Esophagus squamous epithelium (tissue), 5 donors: ENCODE results near the gene DUS2. TPM values are rescaled to one million over a fixed set of nuclear protein-coding genes. Genes with fewer than 3 reads are reported as not detected.

Experiments used
- DNase-seq: peaks from one replicate; lab custom pipeline; 2025; lab: John Stamatoyannopoulos, UW
- H3K27ac ChIP-seq, 4 donors: fragments of 200-600 bp; sonication (generic); one replicate each; pipeline ENCODE4 v1.5.1; 2016 to 2019; ENCODE audit warnings: mild to moderate bottlenecking in 1 of 4
- H3K27me3 ChIP-seq, 4 donors: fragments of 200-600 bp; sonication (generic); 1 replicate in 3 of 4; 2 replicates in 1 of 4; pipeline versions ENCODE4 v1.5.1 to v1.6.0; 2017 to 2021; ENCODE audit warnings: antibody characterized with exemption in 1 of 4
- H3K36me3 ChIP-seq, 3 donors: fragments of 200-600 bp; sonication (generic); one replicate each; pipeline ENCODE4 v1.5.1; 2016 to 2019
- H3K4me1 ChIP-seq, 3 donors: fragments of 200-600 bp; sonication (generic); one replicate each; pipeline ENCODE4 v1.5.1; 2017 to 2019
- H3K4me3 ChIP-seq, 4 donors: fragments of 200-600 bp; sonication (generic); 1 replicate in 3 of 4; 2 replicates in 1 of 4; pipeline ENCODE4 v1.5.1; 2016 to 2019; ENCODE audit warnings: mild to moderate bottlenecking in 2 of 4, moderate library complexity in 1 of 4
- H3K9me3 ChIP-seq, 3 donors: fragments of 200-600 bp; sonication (generic); one replicate each; pipeline ENCODE4 v1.5.1; 2016 to 2019
- POLR2A ChIP-seq, 4 donors: fragments of 450-650 bp; IDR thresholded peaks; one replicate each; pipeline ENCODE4 v1.6.1; 2017; ENCODE audit warnings: antibody characterized with exemption in 4 of 4, mild to moderate bottlenecking in 4 of 4, moderate library complexity in 3 of 4
- WGBS, 2 donors: methylation state at CpG; one replicate each; pipeline ENCODE4 v1.1.5; 2018; 5-methylcytosine and 5-hydroxymethylcytosine counted together
- intact Hi-C: fragments of 100-400 bp; cut with DNase I; formaldehyde crosslinking; loops from one replicate; pipeline ENCODE4 v1.15.0; 2022
- total RNA-seq, 4 donors: library from RNA; depleted of rRNA; stranded (reverse); fragments of >200 nt; gene quantifications; one replicate each; pipeline ENCODE4 v1.1.0, GENCODE V29; 2016
- TF ChIP-seq, protein P1 (sequence below), 6 experiments: fragments of 450-650 bp in 4 of 6; fragments of 200-600 bp in 2 of 6; sonication (generic) in 2 of 6; IDR thresholded peaks; one replicate each; pipeline ENCODE4 v1.5.1; 2016 to 2019; ENCODE audit warnings: antibody characterized with exemption in 6 of 6, mild to moderate bottlenecking in 4 of 6, moderate library complexity in 4 of 6
- donor health status: DM: yes; HTN: yes; CAD: no.

The DUS2 gene
- 10 to 100 TPM in 3 of 4 donors, 1 to 10 TPM in 1; 9.9 to 26.1 (median 14.7) TPM for total RNA-seq

DNA sequence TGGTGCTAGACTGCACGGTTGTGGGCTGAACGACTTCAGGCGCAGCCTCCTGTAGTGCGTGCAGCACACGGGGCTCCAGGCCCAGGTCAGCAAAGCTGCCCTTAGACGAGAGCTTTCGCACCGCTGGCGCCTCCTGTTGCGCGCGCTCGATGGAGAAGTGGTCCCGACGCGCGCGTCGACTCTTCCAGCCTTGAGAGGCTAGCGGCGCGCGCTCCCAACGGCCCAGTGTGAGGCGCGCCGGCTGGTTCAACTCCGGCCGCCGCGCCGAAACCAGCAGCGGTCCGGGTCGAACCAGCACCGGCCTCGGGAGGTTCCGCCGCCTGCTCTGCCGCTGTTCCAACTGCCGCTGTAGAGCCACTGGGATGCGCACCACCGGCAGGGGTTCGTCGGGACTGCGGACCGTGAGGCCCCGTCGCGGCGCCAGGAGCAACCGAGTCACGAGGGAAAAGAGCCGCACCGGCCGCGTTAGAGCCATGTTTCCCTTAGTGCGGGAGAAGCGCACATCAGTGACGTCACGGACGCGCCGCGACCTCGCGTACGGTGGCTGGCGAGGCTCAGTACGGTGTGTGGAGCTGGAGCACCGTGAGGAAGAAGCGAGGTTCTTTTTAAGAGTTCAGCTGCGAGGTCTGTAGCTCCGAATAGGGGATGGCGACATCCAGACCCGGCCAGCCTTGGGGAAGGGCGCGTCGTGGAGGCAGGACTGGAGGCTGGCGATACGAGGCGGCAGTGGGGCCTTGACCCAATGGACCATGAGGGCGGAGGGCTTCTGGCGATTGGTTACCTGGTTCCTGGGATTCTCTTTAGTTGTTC is at the start of gene DUS2, which contains the start of gene DDX28:
DUS2 (plus strand) TSS at position 557 of the 810 bp plus-strand sequence. CDS start 14,740 bp downstream, outside the sequence.
DDX28 (minus strand) TSS at position 505 of the 810 bp plus-strand sequence; CDS start at position 475, 30 bp downstream.
- 0% methylated on average over 11 to 23 of the region's 84 CpGs for WGBS, 2 donors
- intact Hi-C loops, result no loop called here
- peak within 1 kb of the TSS; percentile 92 to 95 (median 94) for H3K27ac ChIP-seq

DNA sequence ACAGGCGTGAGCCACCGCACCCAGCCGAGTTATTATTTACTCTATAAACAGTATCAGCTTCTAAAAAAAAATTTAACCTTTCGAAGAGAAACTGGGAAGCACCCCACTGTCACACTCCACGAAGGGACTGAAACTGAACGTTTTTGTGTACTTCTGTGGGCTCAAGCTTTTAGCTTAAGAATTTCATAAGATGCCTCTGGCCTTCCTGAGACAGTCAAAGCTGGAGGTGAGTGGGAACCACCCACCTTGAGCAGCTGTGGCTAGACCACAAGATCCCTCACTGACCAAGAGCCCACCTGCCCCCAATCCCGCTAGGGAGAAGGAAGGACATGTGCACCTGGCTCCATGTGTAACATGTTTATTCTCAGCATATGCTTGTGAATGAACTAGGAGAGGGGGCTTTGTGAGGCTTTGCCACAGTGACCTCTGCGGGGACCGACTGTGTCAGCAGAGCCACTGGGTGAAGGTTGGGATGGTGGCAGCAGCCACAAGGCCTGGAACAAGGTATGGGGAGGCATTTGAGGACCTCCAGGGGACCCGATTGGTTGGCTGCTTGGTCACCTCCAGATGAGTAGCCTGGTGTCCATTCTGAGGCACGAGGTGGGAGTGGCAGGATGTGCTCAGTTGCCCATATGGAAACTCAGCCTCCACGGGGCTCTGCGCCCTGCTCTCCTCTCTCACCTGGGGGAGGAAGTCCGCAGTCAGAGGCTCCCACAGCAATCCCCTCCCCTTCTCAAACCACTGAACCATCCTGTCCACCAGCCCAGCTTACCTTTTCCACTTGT is 47.6 kb upstream of the DUS2 start:
- no peak for TF ChIP-seq POLR2A (IDR thresholded peaks at IDR 0.05)
- TF ChIP-seq, protein P1, sequence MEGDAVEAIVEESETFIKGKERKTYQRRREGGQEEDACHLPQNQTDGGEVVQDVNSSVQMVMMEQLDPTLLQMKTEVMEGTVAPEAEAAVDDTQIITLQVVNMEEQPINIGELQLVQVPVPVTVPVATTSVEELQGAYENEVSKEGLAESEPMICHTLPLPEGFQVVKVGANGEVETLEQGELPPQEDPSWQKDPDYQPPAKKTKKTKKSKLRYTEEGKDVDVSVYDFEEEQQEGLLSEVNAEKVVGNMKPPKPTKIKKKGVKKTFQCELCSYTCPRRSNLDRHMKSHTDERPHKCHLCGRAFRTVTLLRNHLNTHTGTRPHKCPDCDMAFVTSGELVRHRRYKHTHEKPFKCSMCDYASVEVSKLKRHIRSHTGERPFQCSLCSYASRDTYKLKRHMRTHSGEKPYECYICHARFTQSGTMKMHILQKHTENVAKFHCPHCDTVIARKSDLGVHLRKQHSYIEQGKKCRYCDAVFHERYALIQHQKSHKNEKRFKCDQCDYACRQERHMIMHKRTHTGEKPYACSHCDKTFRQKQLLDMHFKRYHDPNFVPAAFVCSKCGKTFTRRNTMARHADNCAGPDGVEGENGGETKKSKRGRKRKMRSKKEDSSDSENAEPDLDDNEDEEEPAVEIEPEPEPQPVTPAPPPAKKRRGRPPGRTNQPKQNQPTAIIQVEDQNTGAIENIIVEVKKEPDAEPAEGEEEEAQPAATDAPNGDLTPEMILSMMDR (IDR thresholded peaks at IDR 0.05), result no peak
- no peak overlapping the region for H3K27ac ChIP-seq
- H3K27me3 ChIP-seq, result peaks cover 0 to 16% (median 0%) of the 10 kb centered on the region in 4 donors
- H3K4me1 ChIP-seq, result no peaks in the 10 kb centered on the region
- no peak for DNase-seq
- no peaks in the 10 kb centered on the region for H3K36me3 ChIP-seq
- intact Hi-C loops, result no loop called here
- H3K4me3 ChIP-seq, result no peak overlapping the region
- WGBS, 2 donors, result 64 to 82% methylated on average over 11 to 13 of the region's 14 CpGs
- no peaks in the 10 kb centered on the region for H3K9me3 ChIP-seq

More for the DNA sequence above, at the start of gene DUS2, which contains the start of gene DDX28:
- H3K36me3 ChIP-seq, result peaks cover 0 to 35% (median 0%) of the 10 kb centered on the region in 3 donors
- TF ChIP-seq POLR2A (IDR thresholded peaks at IDR 0.05), result peak in 3 of 4 donors; percentile 49 to 68 (median 52)
- TF ChIP-seq, protein P1 (IDR thresholded peaks at IDR 0.05), result peak in 3 of 6 experiments; percentile 17 to 65 (median 43)
- H3K27me3 ChIP-seq, result no peaks in the 10 kb centered on the region
- no peaks in the 10 kb centered on the region for H3K9me3 ChIP-seq
- peak; percentile 62 for DNase-seq
- H3K4me3 ChIP-seq, result peak within 1 kb of the TSS; percentile 90 to 100 (median 94)
- peaks cover 21 to 37% (median 24%) of the 10 kb centered on the region in 3 donors for H3K4me1 ChIP-seq

DNA sequence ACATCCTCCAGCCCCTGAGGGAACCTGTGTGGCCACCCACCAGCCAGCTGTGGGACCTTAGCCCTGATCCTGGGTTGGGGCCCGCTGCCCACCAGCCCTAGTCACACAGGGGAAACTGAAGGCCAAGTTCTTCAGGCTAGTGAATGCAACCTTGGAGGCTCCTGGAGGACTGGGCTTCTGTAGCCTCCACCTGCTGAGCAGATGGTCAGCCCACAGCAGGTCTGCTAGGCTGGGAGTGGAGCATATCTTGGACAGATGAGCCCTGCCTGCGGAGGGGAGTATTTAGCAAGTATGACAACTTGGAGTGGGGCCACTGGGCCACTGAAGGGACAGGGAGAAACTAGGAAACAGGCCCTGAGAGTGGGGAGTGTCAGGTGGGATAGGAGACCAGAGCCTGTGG is 46.9 kb upstream of the DUS2 start:
- WGBS, 2 donors, result 75% methylated on average over 1 of the region's 2 CpGs; no CpG with 5 or more reads in 1 of the 2 donors
- no peak for DNase-seq
- Histone ChIP-seq H3K4me3 (no peak overlapping the region), H3K36me3 (no peaks in the 10 kb centered on the region), H3K27ac (no peak overlapping the region), H3K27me3 (peaks cover 0 to 23% (median 0%) of the 10 kb centered on the region in 4 donors), H3K4me1 (no peaks in the 10 kb centered on the region), H3K9me3 (no peaks in the 10 kb centered on the region)
- TF ChIP-seq, protein P1 (IDR thresholded peaks at IDR 0.05), result no peak
- TF ChIP-seq POLR2A (IDR thresholded peaks at IDR 0.05), result no peak
- intact Hi-C loops, result no loop called here

DNA sequence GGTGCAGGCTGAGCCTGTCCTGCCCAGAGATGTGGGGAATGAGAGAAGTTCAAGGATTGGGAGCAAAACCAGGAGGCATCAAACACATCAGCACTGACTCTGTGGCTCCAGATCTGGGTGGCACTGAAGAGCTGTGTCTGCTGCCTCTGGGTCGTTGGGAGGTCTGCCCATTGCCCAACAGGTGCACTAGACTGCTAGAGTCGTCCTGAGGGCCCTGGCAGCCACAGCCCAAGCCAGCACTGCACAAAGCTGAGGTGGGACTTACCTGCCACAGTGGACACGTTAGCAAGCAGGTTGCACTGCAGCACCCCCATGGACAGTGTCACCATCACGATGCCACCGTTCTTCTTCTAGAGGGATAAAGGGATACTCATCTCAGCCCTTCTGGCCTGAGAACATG is 46.1 kb upstream of the DUS2 start:
- Histone ChIP-seq H3K9me3 (no peaks in the 10 kb centered on the region), H3K4me3 (no peak overlapping the region), H3K27ac (no peak overlapping the region), H3K36me3 (no peaks in the 10 kb centered on the region), H3K27me3 (peaks cover 0 to 23% (median 0%) of the 10 kb centered on the region in 4 donors), H3K4me1 (no peaks in the 10 kb centered on the region)
- no peak for DNase-seq
- 0 to 50% methylated on average over 1 to 2 of the region's 5 CpGs for WGBS, 2 donors
- intact Hi-C loops, result no loop called here
- no peak for TF ChIP-seq POLR2A (IDR thresholded peaks at IDR 0.05)
- TF ChIP-seq, protein P1 (IDR thresholded peaks at IDR 0.05), result no peak
